ENCODE measurements around the gene MYH6.

- TF ChIP-seq CTCF (IDR thresholded peaks at IDR 0.05): no peak
- TF ChIP-seq POLR2A (IDR thresholded peaks at IDR 0.05): no peak
- no peak for TF ChIP-seq POLR2AphosphoS5 (IDR thresholded peaks at IDR 0.05; ENCODE audit: insufficient read depth in 1 of 2, low read depth in 1 of 2)
Observed at GRCh38 chr14:23376482-23377197, 31.4 kb downstream of the MYH6 start, which contains the start of gene CMTM5.
